GOT3 (cell line): ENCODE results near the gene ELK4.

Experiments
- DNase-seq: peaks from one replicate; lab custom pipeline; 2025; ENCODE audit warnings: mixed read lengths; lab: John Stamatoyannopoulos, UW

Gene ELK4

GRCh38 chr1:205631768-205632668, at the start of gene ELK4:
Gene ELK4, minus strand, starts transcription at chr1:205632011. Its CDS starts 8,129 bp downstream, at chr1:205623882.
- DNase-seq: peak; percentile 89

GRCh38 chr1:205681364-205681763, 49.6 kb upstream of the ELK4 start:
- DNase-seq: no peak

DNA sequence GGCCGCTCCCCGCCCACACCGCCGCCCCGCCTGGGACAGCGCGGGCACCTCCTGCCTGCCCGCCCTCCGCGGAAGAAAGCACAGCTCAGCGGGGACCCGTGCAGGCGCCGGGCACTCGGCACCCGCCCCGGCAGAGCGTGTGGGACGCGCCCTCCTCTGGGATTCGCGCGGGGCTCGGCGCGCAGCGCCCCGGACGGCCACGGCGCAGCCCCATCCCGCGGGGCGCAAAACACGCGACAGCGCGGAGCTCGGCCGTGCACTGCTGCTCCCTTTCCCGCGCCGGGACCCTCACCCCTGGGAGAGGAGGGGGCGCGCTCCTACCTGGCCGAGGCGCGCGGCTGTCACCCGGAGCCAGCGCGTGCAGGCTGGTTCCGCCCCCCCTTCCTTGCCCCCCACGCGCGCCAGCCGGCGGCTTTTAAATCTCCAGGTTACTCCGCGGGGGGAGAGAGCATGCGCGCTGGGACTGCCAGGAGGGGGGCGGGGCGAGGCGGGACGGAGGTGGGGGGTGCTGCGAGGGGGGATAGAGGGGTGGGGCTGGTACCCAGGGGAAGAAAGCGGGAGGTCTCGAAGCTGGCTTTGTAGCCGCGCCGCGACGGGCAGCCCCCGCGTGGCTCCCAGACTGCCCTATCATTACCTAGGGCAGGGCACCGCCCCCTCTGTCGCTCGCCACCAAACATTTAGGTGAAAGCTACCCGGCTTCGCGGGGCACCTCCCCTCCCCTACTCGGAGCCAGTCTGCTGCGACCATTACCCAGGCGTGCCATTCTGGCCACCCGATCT, 48.5 kb upstream of the ELK4 start, which contains the start of gene SLC45A3:
TSS of gene SLC45A3 (minus strand) at position 437 of the 779 bp plus-strand sequence. CDS start 15,853 bp downstream, outside the sequence.
- DNase-seq: no peak

GRCh38 chr1:205678286-205679111, 46.7 kb upstream of the ELK4 start:
- DNase-seq: no peak

GRCh38 chr1:205677167-205677566, 45.4 kb upstream of the ELK4 start:
- no peak for DNase-seq

- DNase-seq: no peak
Observed at GRCh38 chr1:205676597-205676996, 44.8 kb upstream of the ELK4 start.

DNA sequence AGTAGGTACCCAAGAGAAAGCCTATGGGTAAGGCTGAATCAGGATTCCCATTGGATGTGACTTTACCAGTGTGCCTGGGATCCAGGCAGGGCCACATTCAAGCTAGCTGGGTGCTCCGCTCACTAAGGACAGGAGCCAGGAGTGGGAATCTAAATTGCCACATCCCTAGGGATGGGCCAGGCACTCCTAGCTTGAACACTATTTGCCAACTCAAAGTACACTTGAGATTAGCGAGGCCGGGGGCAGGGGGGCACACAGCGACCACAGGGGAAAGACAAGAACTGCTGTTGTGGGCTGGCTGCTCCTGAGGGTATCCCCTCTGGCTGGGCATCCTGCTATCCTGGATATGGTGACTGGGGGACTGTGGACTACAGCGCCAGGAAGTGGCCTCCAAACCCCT, 44.2 kb upstream of the ELK4 start:
- DNase-seq: no peak

- DNase-seq: no peak
Observed at GRCh38 chr1:205675247-205675646, 43.4 kb upstream of the ELK4 start.

DNA sequence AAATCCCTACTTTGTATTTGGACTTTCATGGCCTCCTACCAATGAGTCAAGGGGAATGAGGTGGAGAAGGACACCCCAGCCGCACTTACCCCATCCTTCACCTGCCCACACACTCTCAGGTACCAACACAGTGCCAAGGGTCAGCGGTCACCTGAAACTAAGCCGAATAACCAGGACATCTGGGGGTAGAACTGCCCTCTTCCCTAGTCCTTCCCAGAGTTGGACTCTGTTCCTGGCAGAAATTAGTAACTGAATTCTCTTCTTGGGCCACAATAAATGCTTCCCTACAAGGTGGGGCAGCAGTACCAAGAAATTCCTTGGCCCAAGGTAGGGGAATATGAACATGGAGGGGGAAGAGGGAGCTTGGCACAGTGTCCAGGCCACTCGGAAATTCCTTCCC, 41.2 kb upstream of the ELK4 start:
- DNase-seq: no peak

DNA sequence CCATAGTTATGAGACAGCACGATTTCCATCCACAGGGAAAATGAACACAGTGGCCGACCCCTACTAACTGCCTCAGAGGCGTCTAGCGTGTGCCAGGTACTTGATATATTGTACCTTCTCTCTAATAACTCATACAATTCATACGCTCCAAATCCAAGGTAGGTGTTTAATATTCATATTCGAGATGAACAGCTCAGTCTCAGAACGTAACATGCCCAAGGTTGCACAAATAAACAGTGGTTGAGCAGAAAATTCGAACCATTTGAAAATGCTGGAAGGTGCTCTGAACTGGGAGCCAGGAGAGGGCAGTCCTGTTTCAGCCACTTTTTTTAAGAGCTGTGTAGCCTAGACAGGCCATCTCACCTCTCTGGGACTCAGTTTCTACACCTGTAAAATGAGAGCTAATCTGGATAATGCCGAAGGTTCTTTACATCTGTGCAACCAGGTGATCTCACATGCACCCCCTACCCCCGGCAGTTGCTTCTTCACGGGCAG, 40.6 kb upstream of the ELK4 start:
- no peak for DNase-seq

GRCh38 chr1:205670611-205671430, 39.0 kb upstream of the ELK4 start:
- DNase-seq: no peak

GRCh38 chr1:205670150-205670446, 38.3 kb upstream of the ELK4 start:
- no peak for DNase-seq

DNA sequence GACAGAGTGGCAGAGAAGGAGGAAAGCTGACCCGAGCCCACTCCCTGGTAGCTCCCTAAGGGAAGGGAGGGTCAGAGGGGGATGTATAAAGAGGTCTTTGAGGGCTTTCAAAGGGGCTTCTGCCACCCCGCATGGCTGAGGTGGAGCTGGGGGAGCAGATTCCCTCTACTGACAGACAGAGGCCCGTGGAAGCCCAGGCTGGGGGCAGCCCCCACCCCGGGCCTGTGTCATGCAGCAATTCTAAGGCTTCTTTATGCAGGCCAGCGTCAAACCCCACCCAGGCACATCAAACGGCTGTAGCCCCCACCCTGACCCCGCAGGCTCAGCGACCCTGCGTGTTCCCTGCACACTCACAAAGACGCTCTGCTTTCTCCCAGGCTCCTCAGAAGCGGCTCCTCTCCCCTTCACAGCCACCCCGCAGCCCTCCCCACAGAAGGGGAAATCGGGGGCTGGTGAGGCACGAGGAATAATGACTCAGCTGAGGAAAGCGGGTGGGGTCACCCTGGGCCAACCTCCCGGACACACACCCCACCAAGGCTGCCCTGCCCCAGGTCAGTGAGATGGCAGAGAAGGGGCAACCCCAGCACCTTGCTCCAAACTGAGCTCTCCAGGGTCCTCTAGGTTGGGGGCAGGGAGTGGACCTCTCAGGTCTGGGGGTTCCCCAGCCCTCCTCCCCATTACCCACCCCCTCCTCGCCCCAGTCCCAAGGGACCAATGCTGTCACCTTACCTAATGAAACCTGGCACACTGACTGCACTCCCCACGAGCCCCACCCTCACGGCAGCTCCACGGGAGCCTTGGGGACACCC, 37.7 kb upstream of the ELK4 start:
- no peak for DNase-seq

- no peak for DNase-seq
Observed at GRCh38 chr1:205668951-205669340, 37.1 kb upstream of the ELK4 start.

DNA sequence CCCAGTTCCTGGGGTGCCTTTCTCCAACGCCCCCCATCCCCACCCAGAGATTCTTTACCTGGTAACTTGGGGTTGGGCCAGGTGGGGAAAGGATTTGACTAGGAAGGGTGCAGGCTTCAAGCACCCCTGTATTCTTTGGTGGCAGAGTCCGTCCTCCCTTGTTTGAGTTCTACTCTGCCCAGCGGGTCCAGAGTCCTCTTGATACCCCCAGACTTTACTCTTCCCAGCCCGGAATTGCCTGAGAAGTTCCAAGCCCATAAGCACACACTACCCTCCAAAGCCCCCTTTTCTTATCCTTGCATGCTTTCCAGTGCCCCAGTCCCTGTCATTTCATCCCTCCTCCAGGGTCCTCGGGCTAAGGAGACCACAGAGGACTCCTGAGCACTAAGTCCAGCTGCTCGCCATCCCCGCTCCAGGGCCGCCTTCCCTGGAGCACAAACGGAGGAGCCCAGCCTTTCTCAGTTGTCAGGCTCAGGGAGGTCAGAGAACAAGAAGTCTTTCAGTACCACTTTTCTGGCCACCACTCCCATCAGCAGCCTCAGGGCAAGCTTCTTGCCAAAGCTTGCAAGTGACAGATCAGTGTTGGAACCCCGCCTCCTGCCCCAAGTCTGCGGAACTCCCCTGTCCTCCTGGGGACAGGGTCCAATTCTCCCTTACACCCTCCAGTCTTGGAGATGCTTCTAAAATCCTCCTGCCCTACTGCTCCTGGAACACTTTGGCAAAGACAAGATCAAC, 36.3 kb upstream of the ELK4 start:
- DNase-seq: no peak

DNA sequence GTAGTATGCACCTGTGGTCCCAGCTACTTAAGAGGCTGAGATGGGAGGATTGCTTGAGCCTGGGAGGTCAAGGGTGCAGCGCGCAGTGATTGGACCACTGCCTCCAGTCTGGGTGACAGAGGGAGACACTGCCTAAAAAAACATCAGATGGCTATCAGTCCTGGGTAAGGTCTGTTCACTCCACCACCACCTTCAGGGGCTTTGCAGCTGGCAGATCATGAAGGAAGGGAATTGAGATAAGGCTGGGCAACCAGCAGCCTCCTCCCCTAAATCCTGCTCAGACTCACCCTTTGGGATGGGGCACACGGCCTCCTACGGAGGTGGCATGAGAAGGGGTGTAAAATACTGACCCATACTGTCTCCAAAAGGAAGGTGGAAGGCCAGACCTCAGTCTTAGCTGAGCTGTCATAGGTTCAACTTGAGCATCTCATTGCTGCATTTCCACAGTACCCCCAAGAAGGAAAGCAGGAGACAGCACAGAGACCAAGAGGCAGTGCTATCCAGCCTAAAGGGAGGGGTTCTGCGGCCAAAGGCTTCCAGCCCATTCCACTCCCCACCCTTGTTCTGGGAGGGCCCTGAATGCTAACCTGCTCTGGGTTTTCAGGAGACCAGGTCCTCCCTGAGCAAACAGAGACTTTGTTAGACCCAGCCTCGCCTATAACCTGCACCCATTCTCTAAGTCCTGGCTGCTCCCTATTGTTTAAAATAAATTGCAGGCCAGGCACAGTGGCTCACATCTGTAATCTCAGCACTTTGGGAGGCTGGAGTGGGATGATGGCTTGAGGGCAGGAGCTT, 34.8 kb upstream of the ELK4 start:
- DNase-seq: no peak

DNA sequence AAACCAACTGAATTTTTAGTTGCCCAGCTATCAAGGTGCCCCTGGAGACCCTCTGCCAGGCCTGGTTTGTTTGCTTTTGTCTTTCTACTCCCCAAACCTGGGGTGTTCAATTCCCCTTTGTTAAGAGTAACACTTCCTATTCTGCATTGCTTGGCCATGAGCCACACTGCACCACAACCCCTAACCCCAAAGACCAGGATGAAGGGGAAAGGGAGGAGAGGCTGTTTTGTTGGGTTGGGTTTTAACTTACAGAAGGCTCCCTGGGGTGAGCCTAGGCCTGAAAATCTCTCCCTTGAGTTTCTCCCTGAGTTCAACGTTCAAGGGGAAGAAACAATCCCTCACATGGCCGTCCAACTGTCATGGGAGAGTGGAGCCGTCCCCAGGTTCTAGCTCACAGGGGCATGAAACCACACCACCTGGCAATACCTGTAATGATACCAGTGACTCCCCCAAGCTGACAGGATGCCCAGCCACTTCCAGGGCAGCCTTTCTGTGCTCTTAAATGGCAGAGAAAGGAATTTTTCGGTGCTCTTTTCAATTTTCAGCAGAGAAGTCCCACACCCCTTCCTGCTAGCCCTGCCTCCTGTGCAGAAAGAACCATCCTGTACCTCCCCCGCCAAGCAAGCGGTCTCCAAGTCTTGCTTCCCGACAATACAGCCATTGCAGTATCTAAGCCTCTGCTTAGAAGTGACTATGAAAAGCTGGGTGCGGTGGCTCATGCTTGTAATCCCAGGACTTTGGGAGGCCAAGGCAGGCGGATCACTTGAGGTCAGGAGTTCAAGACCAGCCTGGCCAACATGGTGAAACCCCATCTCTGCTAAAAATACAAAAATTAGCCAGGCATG, 33.6 kb upstream of the ELK4 start:
- DNase-seq: no peak
